ENCODE measurements around the gene THBD.

Gene THBD, protein sequence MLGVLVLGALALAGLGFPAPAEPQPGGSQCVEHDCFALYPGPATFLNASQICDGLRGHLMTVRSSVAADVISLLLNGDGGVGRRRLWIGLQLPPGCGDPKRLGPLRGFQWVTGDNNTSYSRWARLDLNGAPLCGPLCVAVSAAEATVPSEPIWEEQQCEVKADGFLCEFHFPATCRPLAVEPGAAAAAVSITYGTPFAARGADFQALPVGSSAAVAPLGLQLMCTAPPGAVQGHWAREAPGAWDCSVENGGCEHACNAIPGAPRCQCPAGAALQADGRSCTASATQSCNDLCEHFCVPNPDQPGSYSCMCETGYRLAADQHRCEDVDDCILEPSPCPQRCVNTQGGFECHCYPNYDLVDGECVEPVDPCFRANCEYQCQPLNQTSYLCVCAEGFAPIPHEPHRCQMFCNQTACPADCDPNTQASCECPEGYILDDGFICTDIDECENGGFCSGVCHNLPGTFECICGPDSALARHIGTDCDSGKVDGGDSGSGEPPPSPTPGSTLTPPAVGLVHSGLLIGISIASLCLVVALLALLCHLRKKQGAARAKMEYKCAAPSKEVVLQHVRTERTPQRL

GRCh38 chr20:23049201-23050075, at the start of gene THBD:
THBD (minus strand) TSS chr20:23049672; CDS start chr20:23049504, 168 bp downstream.
- DNase-seq = peak; percentile 27 to 32

DNA sequence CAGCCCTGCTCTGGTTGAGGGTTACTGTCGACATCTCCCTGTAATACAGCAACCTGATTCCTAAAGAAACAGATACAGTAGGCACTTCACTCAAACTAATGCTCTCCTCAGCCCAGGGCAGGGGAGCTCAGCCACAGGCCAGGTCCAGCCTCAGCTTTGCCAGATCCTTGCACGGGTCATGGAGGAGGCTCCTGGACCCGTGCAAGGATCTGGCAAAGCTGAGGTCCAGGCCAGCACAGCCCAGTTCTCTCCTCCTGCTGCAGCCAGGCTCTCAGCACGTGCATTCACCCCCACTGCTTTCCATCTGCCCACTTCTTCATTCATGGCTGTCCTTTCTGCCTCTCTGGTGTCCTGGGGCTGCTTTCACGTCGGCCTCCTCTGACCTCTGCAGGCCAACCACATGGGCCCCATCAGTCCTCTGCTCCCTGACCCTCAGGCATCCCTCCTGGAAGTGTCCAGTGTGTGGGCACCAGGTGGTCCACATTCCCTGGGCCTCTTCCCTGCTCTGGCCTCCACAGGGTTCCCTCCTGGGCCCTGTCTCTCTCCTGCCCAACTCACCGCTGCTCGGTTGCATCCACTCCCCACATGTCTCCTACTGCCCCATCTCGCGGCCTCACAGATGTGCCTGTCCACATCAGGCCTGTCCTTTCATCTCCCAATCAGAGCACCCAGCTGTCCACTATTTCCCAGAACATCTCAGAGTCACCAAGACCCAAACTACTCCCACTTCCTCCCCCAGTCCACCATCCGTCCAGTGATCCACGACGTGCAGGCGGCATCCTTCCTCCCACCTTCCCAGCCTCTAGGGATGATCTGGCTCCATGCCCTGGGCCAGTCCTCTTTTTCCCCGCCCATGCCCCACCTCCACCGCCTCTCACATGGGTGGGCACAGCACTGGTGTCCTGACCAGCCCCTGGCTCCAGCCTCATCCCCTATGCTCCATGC, 48.4 kb upstream of the THBD start:
- no peak for DNase-seq

DNA sequence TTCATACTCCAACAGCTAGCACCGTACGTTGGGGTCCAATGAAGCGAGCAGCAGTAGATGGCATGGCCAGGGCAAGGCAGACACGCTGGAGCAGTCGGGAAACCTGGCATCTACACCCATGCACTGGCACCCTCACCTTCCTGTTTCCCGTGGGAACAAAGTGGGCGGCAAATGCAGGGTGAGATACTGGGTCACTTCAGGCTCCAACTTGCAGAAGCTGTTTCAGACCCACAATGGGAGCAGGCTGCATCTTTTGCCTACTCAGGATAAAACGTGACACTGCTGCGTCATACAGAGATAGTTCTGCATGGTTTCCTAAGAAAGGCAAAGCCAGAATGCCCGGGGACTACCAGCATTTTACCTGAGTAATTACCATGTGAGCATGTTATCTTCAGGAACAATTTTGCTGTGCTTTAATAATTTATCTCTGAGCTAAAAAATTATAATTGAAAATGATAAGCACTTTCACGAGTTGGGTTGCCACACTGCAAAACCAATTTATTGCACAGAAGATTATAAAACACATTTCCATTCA, 47.6 kb upstream of the THBD start:
- DNase-seq = no peak

DNA sequence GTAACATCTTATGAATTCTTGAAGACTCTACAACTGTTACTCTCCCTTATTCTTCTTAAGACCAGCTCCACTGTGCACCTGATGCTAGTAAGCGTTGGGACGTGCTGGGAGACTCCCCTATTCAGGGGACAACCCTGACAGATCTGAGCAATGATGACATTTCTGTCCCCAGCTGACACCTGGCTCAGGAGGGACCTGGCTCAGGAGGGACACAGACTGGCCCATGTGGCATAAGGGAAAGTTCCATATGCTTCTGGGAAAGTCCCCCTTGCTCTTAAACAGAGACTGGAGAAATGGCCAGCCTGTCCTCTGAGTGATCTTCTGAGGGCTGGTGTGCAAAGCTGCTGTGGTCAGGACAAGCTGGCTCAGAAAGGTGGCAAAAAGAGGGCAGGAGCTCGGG, 46.6 kb upstream of the THBD start:
- no peak for DNase-seq

GRCh38 chr20:23095499-23095898, 46.0 kb upstream of the THBD start:
- no peak for DNase-seq

GRCh38 chr20:23094927-23095326, 45.5 kb upstream of the THBD start:
- no peak for DNase-seq

DNA sequence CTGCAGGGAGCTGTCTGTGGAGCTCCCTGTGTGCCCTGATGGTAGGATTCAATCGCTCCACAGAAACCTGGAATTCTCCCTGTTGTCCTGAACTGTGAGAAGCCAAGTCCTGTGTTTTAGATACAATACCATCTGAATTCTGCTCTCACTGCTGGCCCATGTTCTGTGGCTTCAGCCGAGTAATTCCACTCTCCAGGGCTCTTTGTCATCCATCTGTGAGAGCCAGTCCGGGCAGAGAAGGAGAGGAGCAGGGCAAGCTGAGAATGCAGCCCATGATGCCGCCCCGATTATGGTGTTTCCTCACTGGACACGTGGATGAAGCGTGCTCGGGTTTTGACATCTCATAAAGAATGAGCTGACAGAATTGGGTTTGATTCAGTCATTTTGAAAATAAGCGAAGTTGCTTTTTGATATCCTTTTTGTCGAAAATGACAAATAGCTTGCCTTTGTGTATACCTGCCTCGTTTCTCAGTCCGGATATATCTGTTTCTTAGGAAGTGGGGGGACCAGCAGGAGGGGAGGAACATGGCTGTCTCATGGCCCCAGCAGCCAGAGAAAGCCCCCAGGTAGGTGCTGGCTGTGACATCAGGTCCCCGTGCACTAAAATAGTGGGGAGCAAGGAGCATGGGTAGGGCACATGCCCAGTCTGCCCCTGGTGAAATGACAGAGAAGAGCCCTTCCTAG, 44.9 kb upstream of the THBD start:
- DNase-seq = no peak

DNA sequence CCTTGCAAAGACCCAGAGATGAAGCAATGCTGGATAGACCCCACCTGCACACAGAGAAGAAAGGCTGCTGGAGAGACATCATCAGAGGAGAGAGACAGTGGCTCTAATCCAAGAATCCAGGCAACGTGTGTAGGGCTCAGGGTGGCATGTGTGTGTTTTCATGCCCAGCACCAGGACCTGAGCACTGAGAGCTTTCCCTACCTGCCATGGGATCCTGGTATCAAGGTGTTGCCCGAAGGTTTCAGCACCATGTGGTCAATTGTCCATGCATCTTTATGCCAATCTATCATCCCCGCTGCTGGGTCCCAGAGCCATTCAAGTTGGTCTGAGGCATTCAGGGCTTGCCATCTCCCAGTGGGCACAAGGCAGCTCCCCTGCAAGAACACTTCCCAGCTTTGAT, 44.1 kb upstream of the THBD start:
- no peak for DNase-seq

GRCh38 chr20:23092861-23093495, 43.5 kb upstream of the THBD start:
- no peak for DNase-seq

GRCh38 chr20:23092384-23092756, 42.9 kb upstream of the THBD start:
- no peak for DNase-seq

- DNase-seq = no peak
Measured at GRCh38 chr20:23091721-23092383, 42.4 kb upstream of the THBD start.

DNA sequence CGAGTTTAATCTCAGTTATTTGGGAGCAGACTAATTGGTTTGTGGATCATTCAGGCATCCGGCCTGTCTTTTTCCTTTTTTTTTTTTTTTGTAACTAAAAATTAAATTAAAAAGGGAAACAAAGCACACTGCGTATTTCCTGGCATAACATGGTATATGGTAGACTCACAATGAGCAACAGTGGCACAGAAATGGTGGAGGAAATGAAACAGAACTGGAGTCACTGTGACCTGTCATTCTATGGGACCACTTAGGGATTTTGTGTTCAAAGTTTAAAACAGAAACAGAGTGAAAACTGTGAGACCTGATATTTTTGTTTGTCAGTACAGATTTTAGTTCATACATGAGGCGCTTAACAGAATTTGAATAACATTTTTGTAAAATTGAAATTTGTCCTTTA, 41.4 kb upstream of the THBD start:
- DNase-seq = no peak

DNA sequence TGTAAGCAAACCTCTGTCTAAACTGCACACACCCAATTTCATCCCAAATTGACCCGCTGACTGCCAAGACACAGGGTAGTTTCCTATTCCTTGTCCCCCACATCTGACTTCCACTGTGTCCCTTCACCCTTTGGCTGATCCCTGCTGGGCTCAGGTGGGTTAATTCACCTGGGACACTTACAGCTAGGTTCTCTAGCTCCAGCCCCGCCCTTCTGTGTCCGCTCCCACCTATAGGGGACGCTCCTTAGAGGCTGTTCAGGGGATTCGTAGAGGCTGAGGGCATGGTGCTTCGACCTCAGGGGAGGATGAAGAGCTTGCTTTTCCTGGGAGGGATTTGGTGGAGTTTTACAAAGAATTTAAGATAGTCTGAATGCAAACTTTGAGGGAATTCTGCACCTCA, 40.7 kb upstream of the THBD start:
- no peak for DNase-seq

DNA sequence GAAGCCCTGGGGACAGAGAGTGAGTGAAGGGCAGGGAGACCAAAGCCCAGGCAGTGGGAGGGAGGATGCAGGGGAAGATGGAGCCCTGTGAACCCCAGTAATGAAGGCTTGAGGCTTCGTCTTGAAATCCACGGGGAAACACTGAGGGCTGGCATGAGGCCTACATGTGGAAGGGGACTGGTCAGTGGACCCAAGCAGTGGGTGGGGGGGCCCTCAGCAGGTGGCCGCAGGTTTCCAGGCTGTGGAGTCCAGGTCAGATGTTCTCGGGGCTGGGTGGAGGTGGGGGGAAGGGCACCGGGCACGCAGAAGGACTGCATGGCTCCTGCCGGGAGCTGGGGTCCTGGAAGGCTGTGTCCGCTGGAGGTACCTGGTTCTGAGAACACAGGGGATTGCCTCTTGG, 39.4 kb upstream of the THBD start:
- no peak for DNase-seq

DNA sequence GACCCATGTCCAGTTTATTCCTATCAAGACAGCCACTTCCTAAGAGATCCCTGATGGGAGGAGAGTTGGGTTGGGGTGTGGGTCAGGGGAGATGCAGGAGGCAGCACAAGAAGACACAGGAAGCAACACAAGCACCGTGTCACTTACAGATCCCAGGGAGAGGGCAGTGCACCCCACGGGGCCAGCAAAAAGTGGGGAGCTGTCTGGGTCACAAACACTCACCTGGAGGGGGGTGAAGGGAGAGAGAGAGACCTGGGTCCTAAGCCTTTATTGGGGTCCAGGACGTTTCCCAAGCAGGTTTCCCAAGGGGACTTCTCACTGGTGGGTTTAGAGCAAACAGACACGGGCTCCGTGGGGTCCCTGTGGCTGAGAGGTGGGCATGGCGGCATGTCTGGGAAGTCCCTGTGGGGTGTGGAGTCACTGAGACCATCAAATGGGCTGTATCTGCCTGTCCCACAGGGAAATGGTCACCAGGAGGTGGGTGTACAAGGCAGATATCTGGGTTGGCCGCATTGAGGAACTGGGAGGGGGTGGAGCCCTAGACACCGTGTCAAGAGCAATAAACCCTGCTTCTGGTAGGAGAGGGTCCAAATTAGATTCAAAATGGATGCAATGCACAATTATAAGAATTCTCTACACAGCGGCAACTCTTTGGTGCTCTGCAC, 38.2 kb upstream of the THBD start:
- no peak for DNase-seq

DNA sequence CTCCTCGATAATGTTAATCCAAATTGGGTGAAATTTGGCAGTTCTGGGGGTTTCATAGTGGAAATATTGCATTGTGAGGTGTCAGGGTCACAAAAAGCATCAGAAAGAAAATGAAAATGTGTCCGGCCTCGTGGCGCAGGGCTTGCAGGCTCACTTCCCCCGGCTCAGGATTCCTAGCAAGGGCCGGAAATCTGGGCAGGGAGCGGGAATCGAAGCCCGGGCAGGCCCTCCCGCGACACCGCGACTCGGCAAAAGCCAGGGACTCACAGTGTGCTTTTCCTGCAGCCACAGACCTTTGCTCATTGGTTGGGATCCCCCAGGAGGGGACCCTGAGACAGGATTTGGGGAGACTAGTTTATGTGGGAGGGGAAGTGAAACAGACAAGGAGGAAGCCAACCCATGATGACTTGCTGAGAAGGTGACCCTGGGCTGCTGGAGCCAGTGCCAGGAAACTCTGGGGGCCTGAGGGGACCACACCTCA, 37.5 kb upstream of the THBD start:
- no peak for DNase-seq

DNA sequence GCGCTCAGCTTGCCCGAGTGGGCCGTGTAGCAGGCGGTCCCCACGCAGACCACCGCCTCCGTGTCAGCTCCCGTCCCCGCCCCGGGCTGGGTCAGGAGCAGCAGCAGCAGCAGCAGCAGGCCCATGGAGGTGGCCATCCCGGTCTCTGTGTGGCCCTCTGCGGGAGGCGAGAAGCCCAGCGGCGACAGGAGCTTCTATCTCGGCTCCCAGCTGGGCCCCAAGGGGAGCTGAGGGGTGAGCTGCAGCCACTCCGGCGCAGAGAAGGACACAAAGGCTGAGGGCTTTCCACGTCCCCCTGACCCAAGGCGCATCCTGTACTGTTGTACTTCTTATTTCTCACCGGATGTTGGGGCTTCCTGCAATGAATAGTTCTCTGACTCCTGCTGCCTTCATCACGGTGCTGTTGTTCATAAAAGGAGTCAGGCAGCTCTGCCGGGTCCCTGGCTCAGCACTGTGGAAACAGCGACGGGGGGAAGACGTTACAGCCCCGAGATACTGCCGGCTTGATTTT, 36.6 kb upstream of the THBD start, which contains the start of gene CD93:
Gene CD93 (minus strand): TSS at position 269 of the 511 bp plus-strand sequence. CDS start 132 bp downstream, at position 137.
- peak; percentile 44 to 46 for DNase-seq

- no peak for DNase-seq
Measured at GRCh38 chr20:23085436-23086055, 36.1 kb upstream of the THBD start.

- DNase-seq = no peak
Measured at GRCh38 chr20:23084845-23085365, 35.4 kb upstream of the THBD start.

All from activated T-cell treated with anti-CD3 and anti-CD28 coated beads, Interleukin-2, amount 50 U/mL, for 48 hours (primary cell).